ENCODE data around the gene UBL7. TPM values are rescaled to one million over a fixed set of nuclear protein-coding genes. Genes with fewer than 3 reads are reported as not detected.

The UBL7 gene
- total RNA-seq = 39.7 and 41.4 TPM in 2 replicates

GRCh38 chr15:74460871-74461846, at the start of gene UBL7:
Gene UBL7, minus strand, starts transcription at chr15:74461160. Its CDS starts 2,293 bp downstream, at chr15:74458867.

GRCh38 chr15:74433592-74434262, 27.2 kb downstream of the UBL7 start, which contains the start of gene SEMA7A:
Gene SEMA7A, minus strand, starts transcription at chr15:74433958. Its CDS starts 40 bp downstream, at chr15:74433918.

Small RNAs within 50 kb of the gene (small RNA-seq; reads per million reads assigned to genes)
- gene MIR6881 = 0.11 reads per million
- gene RF00591 = not detected

Other genes with a start within 250 kb of the UBL7 start
- not detected in 2 replicates for gene CCDC33, start 224.8 kb downstream of the UBL7 start, total RNA-seq
- 0.78 and 1.8 TPM in 2 replicates for gene CYP11A1, start 93.5 kb downstream of the UBL7 start, total RNA-seq
- 10.3 and 83.3 TPM in 2 replicates for gene SEMA7A, start 27.2 kb downstream of the UBL7 start, total RNA-seq
- gene ARID3B, start 80.1 kb upstream of the UBL7 start, total RNA-seq = 1.1 and 2.9 TPM in 2 replicates
- gene CLK3, start 154.7 kb upstream of the UBL7 start, total RNA-seq = 35.3 and 40.5 TPM in 2 replicates
- gene EDC3, start 234.9 kb upstream of the UBL7 start, total RNA-seq = 7.6 and 8.1 TPM in 2 replicates